ENCODE data around the gene MAPK8. TPM values are rescaled to one million over a fixed set of nuclear protein-coding genes. Genes with fewer than 3 reads are reported as not detected.
"Not testable (repeated sequence)": the region's sequence is repeated elsewhere in the genome, so short reads cannot be mapped to it uniquely, and the experiment has no call there.

Gene MAPK8
- total RNA-seq, 3 donors from 2014 or later: 47.1 to 56.4 (median 53.5) TPM

- ATAC-seq (no peak), DNase-seq (no peak)
- Histone ChIP-seq H3K4me3 (no peak overlapping the region), H3K36me3 (ENCODE audit: low read depth) (no peaks in the 10 kb centered on the region), H3K9me3 (no peaks in the 10 kb centered on the region), H3K4me1 (ENCODE audit: low read depth) (no peaks in the 10 kb centered on the region)
- intact Hi-C loops (cut with DNase I, micrococcal nuclease): no loop called here
- no peak for TF ChIP-seq CTCF (IDR thresholded peaks at IDR 0.05)
Observed at GRCh38 chr10:48336978-48337599, 30.6 kb downstream of the MAPK8 start.

GRCh38 chr10:48340734-48341133 is 34.3 kb downstream of the MAPK8 start:
- no peak for TF ChIP-seq CTCF (IDR thresholded peaks at IDR 0.05)
- DNase-seq: no peak
- intact Hi-C loops (cut with DNase I, micrococcal nuclease): no loop called here
- H3K4me3 ChIP-seq: no peak overlapping the region
- H3K36me3 ChIP-seq (ENCODE audit: low read depth): no peaks in the 10 kb centered on the region
- no peaks in the 10 kb centered on the region for H3K9me3 ChIP-seq
- no peaks in the 10 kb centered on the region for H3K4me1 ChIP-seq (ENCODE audit: low read depth)
- ATAC-seq: no peak

- Histone ChIP-seq H3K4me3 (no peak overlapping the region), H3K4me1 (ENCODE audit: low read depth) (no peaks in the 10 kb centered on the region), H3K36me3 (ENCODE audit: low read depth) (no peaks in the 10 kb centered on the region), H3K9me3 (peaks cover 11% of the 10 kb centered on the region)
- intact Hi-C loops (cut with DNase I, micrococcal nuclease): no loop called here
- DNase-seq: no peak
- no peak for TF ChIP-seq CTCF (IDR thresholded peaks at IDR 0.05)
- ATAC-seq: no peak
Observed at GRCh38 chr10:48343106-48343505, 36.6 kb downstream of the MAPK8 start.

GRCh38 chr10:48343921-48344598 is 37.6 kb downstream of the MAPK8 start:
- H3K4me1 ChIP-seq (ENCODE audit: low read depth): no peaks in the 10 kb centered on the region
- H3K36me3 ChIP-seq (ENCODE audit: low read depth): no peaks in the 10 kb centered on the region
- DNase-seq: no peak
- no peak overlapping the region for H3K4me3 ChIP-seq
- peaks cover 13% of the 10 kb centered on the region for H3K9me3 ChIP-seq
- intact Hi-C loops (cut with DNase I, micrococcal nuclease): no loop called here
- no peak for ATAC-seq
- TF ChIP-seq CTCF (IDR thresholded peaks at IDR 0.05): no peak

- ATAC-seq: not testable (repeated sequence)
Observed at GRCh38 chr10:48346248-48346647, 39.8 kb downstream of the MAPK8 start.

GRCh38 chr10:48347539-48347938 is 41.1 kb downstream of the MAPK8 start:
- intact Hi-C loops (cut with DNase I, micrococcal nuclease); ATAC-seq; DNase-seq; H3K4me3 ChIP-seq; H3K4me1 ChIP-seq (ENCODE audit: low read depth); H3K36me3 ChIP-seq (ENCODE audit: low read depth): not testable (repeated sequence)
- peaks cover 13% of the 10 kb centered on the region for H3K9me3 ChIP-seq

More at GRCh38 chr10:48346248-48346647, 39.8 kb downstream of the MAPK8 start:
- H3K4me1 ChIP-seq (ENCODE audit: low read depth); H3K36me3 ChIP-seq (ENCODE audit: low read depth); H3K4me3 ChIP-seq; intact Hi-C loops (cut with DNase I, micrococcal nuclease): not testable (repeated sequence)
- DNase-seq: peak in 1 of 3 donors; percentile 7
- H3K9me3 ChIP-seq: peaks cover 13% of the 10 kb centered on the region

GRCh38 chr10:48347943-48348342 is 41.5 kb downstream of the MAPK8 start:
- H3K36me3 ChIP-seq (ENCODE audit: low read depth); H3K4me1 ChIP-seq (ENCODE audit: low read depth); H3K4me3 ChIP-seq; intact Hi-C loops (cut with DNase I, micrococcal nuclease); DNase-seq; ATAC-seq: not testable (repeated sequence)
- peaks cover 13% of the 10 kb centered on the region for H3K9me3 ChIP-seq
